GM13977 (cell line): ENCODE results near the gene HMX1.

Experiments
- DNase-seq: peaks from one replicate; pipeline ENCODE4 v3.0.0; 2012; ENCODE audit warnings: low spot score
- CTCF ChIP-seq: IDR thresholded peaks from 2 replicates; pipeline ENCODE4 v1.5.1; 2012; ENCODE audit warnings: mild to moderate bottlenecking, control low read depth; ENCODE audit not compliant: insufficient read depth; ENCODE audit errors: extremely low read depth, missing control alignments
- in situ Hi-C: fragments of 300-500 bp; cut with MboI; formaldehyde crosslinking; loops from one replicate; pipeline ENCODE4 v1.12.0; 2022; ENCODE audit warnings: low sequenced_read_pairs, low pct_unique_long_range_greater_than_20kb, mixed read lengths, inconsistent platforms; ENCODE audit not compliant: unreplicated experiment

HMX1 gene

GRCh38 chr4:8909548-8909947 is 37.9 kb upstream of the HMX1 start:
- in situ Hi-C loops = no loop called here
- no peak for DNase-seq
- no peak for TF ChIP-seq CTCF

DNA sequence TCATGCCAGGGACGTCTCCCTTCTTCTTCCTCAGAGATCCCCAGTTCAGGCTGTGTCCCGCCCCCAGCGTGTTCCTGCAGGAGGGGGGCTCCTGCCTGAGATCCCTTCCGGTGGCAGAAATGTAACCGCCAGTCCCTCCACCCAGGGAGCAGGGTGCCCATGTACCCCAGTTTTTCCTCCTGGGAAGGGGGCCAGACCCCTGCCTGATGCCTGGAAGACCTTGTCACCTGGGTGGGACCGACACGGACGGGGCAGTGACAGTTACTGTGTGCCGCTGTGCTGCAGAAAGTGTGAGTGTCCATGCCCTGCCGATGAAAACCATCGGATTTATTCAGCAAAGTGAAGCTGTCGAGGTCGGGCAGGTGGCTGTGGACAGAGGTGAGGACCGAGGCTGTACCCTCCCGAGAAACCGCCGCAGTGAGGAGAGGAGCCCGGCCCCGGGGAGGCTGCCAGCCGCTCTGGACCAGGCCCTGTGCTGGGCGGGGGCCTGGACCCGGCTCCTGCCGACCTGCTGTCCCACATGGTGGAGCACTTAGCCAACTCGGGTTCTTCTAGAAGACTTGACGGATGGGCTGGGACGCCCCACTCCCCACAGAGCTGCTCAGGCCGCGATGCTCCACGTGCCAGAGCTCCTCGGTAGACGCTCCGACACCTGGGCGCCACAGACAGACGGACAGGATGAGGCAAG is 36.7 kb upstream of the HMX1 start:
- in situ Hi-C loops = no loop called here
- DNase-seq = no peak
- no peak for TF ChIP-seq CTCF

- in situ Hi-C loops = no loop called here
- no peak for DNase-seq
- no peak for TF ChIP-seq CTCF
Observed at GRCh38 chr4:8907596-8908205, 36.1 kb upstream of the HMX1 start.

- TF ChIP-seq CTCF = no peak
- DNase-seq = no peak
- in situ Hi-C loops = no loop called here
Observed at GRCh38 chr4:8906991-8907595, 35.5 kb upstream of the HMX1 start.

- no peak for DNase-seq
- in situ Hi-C loops = no loop called here
- TF ChIP-seq CTCF = no peak
Observed at GRCh38 chr4:8906668-8906970, 35.0 kb upstream of the HMX1 start.

DNA sequence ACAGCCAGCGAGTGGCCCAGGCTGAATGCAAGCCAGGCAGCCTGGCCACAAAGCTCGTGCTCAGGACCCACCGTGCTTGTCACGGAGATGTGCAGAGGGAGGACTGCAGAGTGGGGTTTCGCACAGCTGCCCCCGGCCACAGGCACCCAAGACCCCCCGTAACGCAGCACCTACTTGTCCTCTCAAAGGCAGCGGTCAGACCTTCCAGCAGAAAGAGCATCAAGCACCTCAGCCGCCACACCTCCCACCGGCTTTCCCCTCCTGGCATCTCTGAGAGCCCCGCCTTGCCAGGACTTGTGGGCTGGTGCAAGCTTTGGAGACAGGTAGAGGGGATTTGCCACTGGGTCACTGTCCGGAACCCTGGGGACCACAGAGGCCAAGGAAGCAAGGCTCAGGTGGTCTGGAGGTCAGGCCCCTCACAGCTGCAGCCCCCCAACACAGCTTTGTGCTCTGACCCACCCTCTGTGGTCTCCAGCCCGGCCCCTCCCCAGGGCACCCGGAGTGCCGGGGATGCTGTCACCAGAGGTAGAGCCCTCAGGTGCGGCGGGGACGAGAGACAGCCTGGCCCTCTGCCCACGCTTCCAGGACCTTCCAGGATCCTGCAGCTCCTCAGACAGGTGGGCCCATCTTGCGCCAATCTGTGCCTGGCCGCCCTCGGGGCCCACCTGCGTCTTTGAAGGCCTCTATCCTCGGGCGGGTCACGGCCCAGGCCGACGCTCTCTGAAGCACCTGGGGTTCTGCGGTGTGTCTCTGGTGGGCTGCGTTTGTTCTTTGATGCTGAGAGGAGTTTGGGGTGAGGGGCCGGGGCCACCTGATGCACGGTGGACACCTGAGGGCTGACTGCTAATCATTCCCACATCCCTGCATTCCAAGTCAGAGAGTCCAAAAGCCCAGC is 34.4 kb upstream of the HMX1 start:
- in situ Hi-C loops = no loop called here
- no peak for TF ChIP-seq CTCF
- DNase-seq = no peak
